NB4 (cell line): ENCODE measurements around the gene POU2F2.

Experiments
- DNase-seq: peaks from one replicate; pipeline ENCODE4 v3.0.0; 2010; ENCODE audit warnings: low read depth
- H3K4me3 ChIP-seq: one replicate; pipeline ENCODE4 v1.5.1; 2011; ENCODE audit warnings: mild to moderate bottlenecking, low read depth, low read length, moderate library complexity
- CTCF ChIP-seq: IDR thresholded peaks from one replicate; pipeline ENCODE4 v1.5.1; 2012; ENCODE audit warnings: low read depth, low read length
- MAX ChIP-seq: IDR thresholded peaks from 2 replicates; pipeline ENCODE4 v1.6.1; 2011; ENCODE audit warnings: low read depth, low read length
- MYC ChIP-seq: IDR thresholded peaks from 2 replicates; pipeline ENCODE4 v1.6.1; 2011; ENCODE audit warnings: low read depth, low read length
- POLR2A ChIP-seq: IDR thresholded peaks from 2 replicates; pipeline ENCODE4 v1.6.1; 2011; ENCODE audit warnings: mild to moderate bottlenecking; ENCODE audit not compliant: insufficient read length; ENCODE audit errors: extremely low read depth

Gene POU2F2

GRCh38 chr19:42129399-42130253, 2.6 kb downstream of the POU2F2 start:
- TF ChIP-seq POLR2A = no peak
- TF ChIP-seq MAX = no peak
- no peak for TF ChIP-seq MYC
- TF ChIP-seq CTCF = no peak
- DNase-seq = peak; percentile 75
- H3K4me3 ChIP-seq = no peak overlapping the region

- no peak for TF ChIP-seq CTCF
- no peak overlapping the region for H3K4me3 ChIP-seq
- DNase-seq = no peak
Measured at GRCh38 chr19:42126574-42126973, 5.7 kb downstream of the POU2F2 start.

GRCh38 chr19:42125536-42125935, 6.7 kb downstream of the POU2F2 start:
- H3K4me3 ChIP-seq = no peak overlapping the region
- DNase-seq = no peak
- TF ChIP-seq MAX = no peak
- no peak for TF ChIP-seq CTCF
- TF ChIP-seq POLR2A = no peak
- TF ChIP-seq MYC = no peak

GRCh38 chr19:42124386-42124901, 7.8 kb downstream of the POU2F2 start:
- no peak overlapping the region for H3K4me3 ChIP-seq
- TF ChIP-seq CTCF (no peak), POLR2A (no peak), MYC (no peak), MAX (no peak)
- no peak for DNase-seq

GRCh38 chr19:42123765-42124164, 8.5 kb downstream of the POU2F2 start:
- H3K4me3 ChIP-seq = no peak overlapping the region
- no peak for DNase-seq
- TF ChIP-seq CTCF (no peak), MYC (no peak), MAX (no peak), POLR2A (no peak)
